Liver (tissue), 3 donors: ENCODE results near the gene FECH.

Experiments used
- ATF3 ChIP-seq: IDR thresholded peaks from 2 replicates; pipeline ENCODE4 v1.6.1; 2016; ENCODE audit warnings: antibody characterized with exemption
- EGR1 ChIP-seq, 2 donors: IDR thresholded peaks; 2 replicates each; pipeline ENCODE4 v1.6.1; 2016 to 2018; ENCODE audit warnings: antibody characterized with exemption in 2 of 2, low read depth in 2 of 2
- FOXA1 ChIP-seq: IDR thresholded peaks from 2 replicates; pipeline ENCODE4 v1.6.1; 2016; ENCODE audit warnings: antibody characterized with exemption
- GABPA ChIP-seq, 2 donors: IDR thresholded peaks in 1 of 2; conservative IDR thresholded peaks in 1 of 2; 2 replicates each; pipeline ENCODE4 v1.6.1; 2016; ENCODE audit warnings: antibody characterized with exemption in 2 of 2, mild to moderate bottlenecking in 1 of 2, moderate library complexity in 1 of 2
- HNF4A ChIP-seq, 2 donors: conservative IDR thresholded peaks; 2 replicates each; pipeline ENCODE4 v1.6.1; 2016; ENCODE audit warnings: antibody characterized with exemption in 2 of 2, mild to moderate bottlenecking in 2 of 2
- RAD21 ChIP-seq, 2 donors: IDR thresholded peaks; 2 replicates each; pipeline ENCODE4 v1.6.1; 2016; ENCODE audit warnings: antibody characterized with exemption in 2 of 2, mild to moderate bottlenecking in 2 of 2
- REST ChIP-seq: IDR thresholded peaks from 2 replicates; pipeline ENCODE4 v1.6.1; 2016; ENCODE audit warnings: antibody characterized with exemption, mild to moderate bottlenecking
- RXRA ChIP-seq, 2 donors: IDR thresholded peaks; 2 replicates each; pipeline ENCODE4 v1.6.1; 2017 to 2018; ENCODE audit warnings: antibody characterized with exemption in 2 of 2, mild to moderate bottlenecking in 1 of 2
- SP1 ChIP-seq: IDR thresholded peaks from 2 replicates; pipeline ENCODE4 v1.6.1; 2018; ENCODE audit warnings: antibody characterized with exemption, mild to moderate bottlenecking
- TAF1 ChIP-seq: conservative IDR thresholded peaks from 2 replicates; pipeline ENCODE4 v1.6.1; 2016; ENCODE audit warnings: antibody characterized with exemption, mild to moderate bottlenecking
- YY1 ChIP-seq: IDR thresholded peaks from 2 replicates; pipeline ENCODE4 v1.6.1; 2016; ENCODE audit warnings: antibody characterized with exemption, mild to moderate bottlenecking
- ZBTB33 ChIP-seq: IDR thresholded peaks from 2 replicates; pipeline ENCODE4 v1.6.1; 2016; ENCODE audit warnings: antibody characterized with exemption
- TF ChIP-seq, protein P1 (sequence below): IDR thresholded peaks from 2 replicates; pipeline ENCODE4 v1.6.1; 2016; ENCODE audit warnings: antibody characterized with exemption
- TF ChIP-seq, protein P2 (sequence below): fragments of 150-350 bp; IDR thresholded peaks from 2 replicates; pipeline ENCODE4 v1.5.1; 2017; ENCODE audit warnings: improper control_type of control experiment, low read depth, low read length; ENCODE audit not compliant: missing input control
- donor health status: healthy.
- donor health status: healthy.

- TF ChIP-seq FOXA1 = no peak
- TF ChIP-seq, protein P1, sequence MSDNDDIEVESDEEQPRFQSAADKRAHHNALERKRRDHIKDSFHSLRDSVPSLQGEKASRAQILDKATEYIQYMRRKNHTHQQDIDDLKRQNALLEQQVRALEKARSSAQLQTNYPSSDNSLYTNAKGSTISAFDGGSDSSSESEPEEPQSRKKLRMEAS = no peak
- no peak for TF ChIP-seq REST
- TF ChIP-seq ATF3 = no peak
- no peak for TF ChIP-seq GABPA (IDR thresholded peaks at IDR 0.05 in 1 of 2, conservative IDR thresholded peaks at IDR 0.05 in 1 of 2)
- no peak for TF ChIP-seq ZBTB33
- TF ChIP-seq, protein P2, sequence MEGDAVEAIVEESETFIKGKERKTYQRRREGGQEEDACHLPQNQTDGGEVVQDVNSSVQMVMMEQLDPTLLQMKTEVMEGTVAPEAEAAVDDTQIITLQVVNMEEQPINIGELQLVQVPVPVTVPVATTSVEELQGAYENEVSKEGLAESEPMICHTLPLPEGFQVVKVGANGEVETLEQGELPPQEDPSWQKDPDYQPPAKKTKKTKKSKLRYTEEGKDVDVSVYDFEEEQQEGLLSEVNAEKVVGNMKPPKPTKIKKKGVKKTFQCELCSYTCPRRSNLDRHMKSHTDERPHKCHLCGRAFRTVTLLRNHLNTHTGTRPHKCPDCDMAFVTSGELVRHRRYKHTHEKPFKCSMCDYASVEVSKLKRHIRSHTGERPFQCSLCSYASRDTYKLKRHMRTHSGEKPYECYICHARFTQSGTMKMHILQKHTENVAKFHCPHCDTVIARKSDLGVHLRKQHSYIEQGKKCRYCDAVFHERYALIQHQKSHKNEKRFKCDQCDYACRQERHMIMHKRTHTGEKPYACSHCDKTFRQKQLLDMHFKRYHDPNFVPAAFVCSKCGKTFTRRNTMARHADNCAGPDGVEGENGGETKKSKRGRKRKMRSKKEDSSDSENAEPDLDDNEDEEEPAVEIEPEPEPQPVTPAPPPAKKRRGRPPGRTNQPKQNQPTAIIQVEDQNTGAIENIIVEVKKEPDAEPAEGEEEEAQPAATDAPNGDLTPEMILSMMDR = no peak
- no peak for TF ChIP-seq RXRA (IDR thresholded peaks at IDR 0.05)
- TF ChIP-seq TAF1 = no peak
- no peak for TF ChIP-seq EGR1 (IDR thresholded peaks at IDR 0.05; ENCODE audit: low read depth in 2 of 2)
- TF ChIP-seq YY1 = no peak
- no peak for TF ChIP-seq RAD21 (IDR thresholded peaks at IDR 0.05)
- TF ChIP-seq HNF4A (conservative IDR thresholded peaks at IDR 0.05) = no peak
- TF ChIP-seq SP1 = no peak
Observed at GRCh38 chr18:57624988-57625387, 38.5 kb upstream of the FECH start.
